SU-DHL-6 (cell line): ENCODE measurements around the gene ARHGEF28.

Experiments used
- EZH2phosphoT487 ChIP-seq: fragments of 200-600 bp; sonication (generic), shearing (Covaris generic); conservative IDR thresholded peaks from 2 replicates; pipeline ENCODE4 v1.6.1; 2018; ENCODE audit warnings: mild to moderate bottlenecking, antibody characterized with exemption, low read length, moderate library complexity, mixed read lengths
- TF ChIP-seq, protein P1 (sequence below): fragments of 200-600 bp; sonication (generic); IDR thresholded peaks from one replicate; pipeline ENCODE4 v1.5.1; 2017; ENCODE audit warnings: antibody characterized with exemption, mild to moderate bottlenecking, low read length, moderate library complexity; ENCODE audit not compliant: insufficient read depth, poor library complexity, severe bottlenecking

DNA sequence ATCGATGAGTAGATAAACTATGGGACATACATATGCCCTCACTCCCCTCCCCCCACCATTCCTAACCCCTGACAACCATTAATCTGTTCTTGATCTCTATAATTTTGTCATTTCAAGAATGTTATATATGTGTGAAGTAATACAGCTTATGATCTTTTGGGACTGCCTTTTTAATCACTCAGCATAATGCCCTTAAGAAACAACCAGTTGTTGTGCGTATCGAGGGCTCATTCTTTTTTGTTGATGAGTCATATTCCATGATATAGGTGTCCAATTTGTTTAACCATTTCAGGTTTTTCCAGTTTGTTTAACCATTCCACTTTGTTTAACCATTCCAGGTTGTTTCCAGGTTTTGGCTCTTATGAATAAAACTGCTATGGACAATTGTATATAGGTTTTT lies 75.6 kb downstream of the ARHGEF28 start:
- TF ChIP-seq, protein P1, sequence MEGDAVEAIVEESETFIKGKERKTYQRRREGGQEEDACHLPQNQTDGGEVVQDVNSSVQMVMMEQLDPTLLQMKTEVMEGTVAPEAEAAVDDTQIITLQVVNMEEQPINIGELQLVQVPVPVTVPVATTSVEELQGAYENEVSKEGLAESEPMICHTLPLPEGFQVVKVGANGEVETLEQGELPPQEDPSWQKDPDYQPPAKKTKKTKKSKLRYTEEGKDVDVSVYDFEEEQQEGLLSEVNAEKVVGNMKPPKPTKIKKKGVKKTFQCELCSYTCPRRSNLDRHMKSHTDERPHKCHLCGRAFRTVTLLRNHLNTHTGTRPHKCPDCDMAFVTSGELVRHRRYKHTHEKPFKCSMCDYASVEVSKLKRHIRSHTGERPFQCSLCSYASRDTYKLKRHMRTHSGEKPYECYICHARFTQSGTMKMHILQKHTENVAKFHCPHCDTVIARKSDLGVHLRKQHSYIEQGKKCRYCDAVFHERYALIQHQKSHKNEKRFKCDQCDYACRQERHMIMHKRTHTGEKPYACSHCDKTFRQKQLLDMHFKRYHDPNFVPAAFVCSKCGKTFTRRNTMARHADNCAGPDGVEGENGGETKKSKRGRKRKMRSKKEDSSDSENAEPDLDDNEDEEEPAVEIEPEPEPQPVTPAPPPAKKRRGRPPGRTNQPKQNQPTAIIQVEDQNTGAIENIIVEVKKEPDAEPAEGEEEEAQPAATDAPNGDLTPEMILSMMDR = no peak
- no peak for TF ChIP-seq EZH2phosphoT487
